Germinal center (tissue), 1 donor: ENCODE data around the gene LHFPL5.
A peak's percentile ranks its signal among the peaks of the same experiment; 100 is the strongest.

Experiments
- DNase-seq: peaks from one replicate; pipeline ENCODE4 v3.0.0; 2012; ENCODE audit warnings: mixed read lengths, low spot score

The LHFPL5 gene

GRCh38 chr6:35804996-35805736 is at the start of gene LHFPL5:
LHFPL5 (plus strand) TSS chr6:35805352; CDS start chr6:35805671, 319 bp downstream.
- peak; percentile 89 for DNase-seq

- peak; percentile 45 for DNase-seq
Measured at GRCh38 chr6:35757456-35758123, 47.6 kb upstream of the LHFPL5 start.

GRCh38 chr6:35759426-35759825 is 45.7 kb upstream of the LHFPL5 start:
- no peak for DNase-seq

GRCh38 chr6:35765739-35766138 is 39.4 kb upstream of the LHFPL5 start:
- no peak for DNase-seq

- DNase-seq, result no peak
Measured at GRCh38 chr6:35769211-35769610, 35.9 kb upstream of the LHFPL5 start.

GRCh38 chr6:35771343-35771627 is 33.9 kb upstream of the LHFPL5 start:
- DNase-seq, result no peak

- no peak for DNase-seq
Measured at GRCh38 chr6:35774116-35774794, 30.9 kb upstream of the LHFPL5 start.

- DNase-seq, result no peak
Measured at GRCh38 chr6:35775031-35775430, 30.1 kb upstream of the LHFPL5 start.

GRCh38 chr6:35776364-35777215 is 28.6 kb upstream of the LHFPL5 start, which contains the start of gene CLPSL2:
CLPSL2 (plus strand) TSS chr6:35776598; CDS start chr6:35776619, 21 bp downstream.
- DNase-seq, result peak; percentile 58

GRCh38 chr6:35777356-35778102 is 27.6 kb upstream of the LHFPL5 start:
- no peak for DNase-seq

- DNase-seq, result no peak
Measured at GRCh38 chr6:35778437-35778836, 26.7 kb upstream of the LHFPL5 start.

GRCh38 chr6:35780719-35781118 is 24.4 kb upstream of the LHFPL5 start, which contains the start of gene CLPSL1:
CLPSL1 (plus strand) TSS chr6:35781019; CDS start chr6:35781111, 92 bp downstream.
- DNase-seq, result no peak

- no peak for DNase-seq
Measured at GRCh38 chr6:35781290-35781689, 23.9 kb upstream of the LHFPL5 start.

- DNase-seq, result no peak
Measured at GRCh38 chr6:35782424-35782823, 22.7 kb upstream of the LHFPL5 start.

GRCh38 chr6:35784200-35784599 is 21.0 kb upstream of the LHFPL5 start:
- DNase-seq, result no peak

GRCh38 chr6:35786272-35786671 is 18.9 kb upstream of the LHFPL5 start:
- DNase-seq, result no peak

- DNase-seq, result no peak
Measured at GRCh38 chr6:35786810-35787209, 18.3 kb upstream of the LHFPL5 start.

GRCh38 chr6:35787266-35788218 is 17.6 kb upstream of the LHFPL5 start:
- DNase-seq, result no peak

- DNase-seq, result no peak
Measured at GRCh38 chr6:35788423-35788982, 16.6 kb upstream of the LHFPL5 start.

GRCh38 chr6:35790683-35791082 is 14.5 kb upstream of the LHFPL5 start:
- DNase-seq, result no peak
